ENCODE data around the gene CAMLG. TPM values are rescaled to one million over a fixed set of nuclear protein-coding genes. Genes with fewer than 3 reads are reported as not detected.

The CAMLG gene
- total and polyA plus RNA-seq, 2 donors: 44.0 to 49.7 TPM

GRCh38 chr5:134794082-134794481, 55.7 kb downstream of the CAMLG start:
- H3K36me3 ChIP-seq (ENCODE audit: insufficient read depth): peaks cover 12% of the 10 kb centered on the region
- no peak overlapping the region for H3K27ac ChIP-seq (ENCODE audit: low read depth)
- DNase-seq (ENCODE audit: extremely low spot score): no peak
- H3K4me1 ChIP-seq (ENCODE audit: insufficient read depth): no peaks in the 10 kb centered on the region
- H3K4me3 ChIP-seq (ENCODE audit: low read depth, low read length): no peak overlapping the region
- WGBS: 92% methylated on average over 2 of the region's 2 CpGs

GRCh38 chr5:134794819-134795218, 56.5 kb downstream of the CAMLG start:
- WGBS: 95% methylated on average over 8 of the region's 8 CpGs
- Histone ChIP-seq H3K36me3 (ENCODE audit: insufficient read depth) (peaks cover 12% of the 10 kb centered on the region), H3K4me3 (ENCODE audit: low read depth, low read length) (no peak overlapping the region), H3K4me1 (ENCODE audit: insufficient read depth) (no peaks in the 10 kb centered on the region), H3K27ac (ENCODE audit: low read depth) (no peak overlapping the region)
- DNase-seq (ENCODE audit: extremely low spot score): no peak

DNA sequence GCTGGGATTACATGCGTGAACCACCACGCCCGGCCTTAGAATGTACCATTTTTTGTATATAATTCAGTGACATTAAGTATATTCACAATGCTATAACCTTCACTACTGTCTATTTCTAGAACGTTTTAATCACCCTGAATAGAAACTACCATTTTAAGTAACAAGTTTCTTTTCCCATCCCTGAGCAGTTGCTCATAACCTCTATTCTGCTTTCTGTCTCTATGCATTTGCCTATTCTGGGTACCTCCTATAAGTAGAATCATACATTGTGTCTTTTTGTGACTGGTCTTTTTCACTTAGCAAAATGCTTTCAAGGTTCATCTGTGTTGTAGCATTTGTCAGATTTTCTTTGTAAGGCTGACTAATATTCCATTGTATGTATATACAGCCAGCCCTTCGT, 60.1 kb downstream of the CAMLG start:
- H3K4me1 ChIP-seq (ENCODE audit: insufficient read depth): no peaks in the 10 kb centered on the region
- H3K4me3 ChIP-seq (ENCODE audit: low read depth, low read length): no peak overlapping the region
- peaks cover 10% of the 10 kb centered on the region for H3K36me3 ChIP-seq (ENCODE audit: insufficient read depth)
- 90% methylated on average over 5 of the region's 5 CpGs for WGBS
- no peak for DNase-seq (ENCODE audit: extremely low spot score)
- H3K27ac ChIP-seq (ENCODE audit: low read depth): no peak overlapping the region

Small RNA genes within 50 kb of the gene (small RNA-seq; reads per million reads assigned to genes)
- not detected for gene RNU6-1164P
- gene RNU6-757P: not detected

Other genes starting within 250 kb of the CAMLG start
- gene JADE2, start 212.9 kb upstream of the CAMLG start, total RNA-seq: 8.9 TPM
- 41.2 TPM for gene JADE2, start 212.9 kb upstream of the CAMLG start, polyA plus RNA-seq
- 47.4 TPM for gene SAR1B, start 105.7 kb upstream of the CAMLG start, total RNA-seq
- gene SAR1B, start 105.7 kb upstream of the CAMLG start, polyA plus RNA-seq: 21.9 TPM
- 52.7 TPM for gene SEC24A, start 89.8 kb upstream of the CAMLG start, total RNA-seq
- 7.8 TPM for gene SEC24A, start 89.8 kb upstream of the CAMLG start, polyA plus RNA-seq
- gene DDX46, start 20.2 kb downstream of the CAMLG start, total RNA-seq: 50.5 TPM
- gene DDX46, start 20.2 kb downstream of the CAMLG start, polyA plus RNA-seq: 28.4 TPM
- 73.4 TPM for gene C5orf24, start 107.4 kb downstream of the CAMLG start, total RNA-seq
- gene C5orf24, start 107.4 kb downstream of the CAMLG start, polyA plus RNA-seq: 34.1 TPM
- gene TXNDC15, start 135.8 kb downstream of the CAMLG start, total RNA-seq: 133 TPM
- 94.2 TPM for gene TXNDC15, start 135.8 kb downstream of the CAMLG start, polyA plus RNA-seq
- 11.9 TPM for gene PCBD2, start 166.6 kb downstream of the CAMLG start, total RNA-seq
- gene PCBD2, start 166.6 kb downstream of the CAMLG start, polyA plus RNA-seq: 5.4 TPM
- gene CATSPER3, start 229.4 kb downstream of the CAMLG start, total RNA-seq: not detected
- gene CATSPER3, start 229.4 kb downstream of the CAMLG start, polyA plus RNA-seq: 0.72 TPM

Data from urinary bladder (tissue), 4 donors.